Vagina (tissue), 2 donors: ENCODE data around the gene ZNF287. TPM values are rescaled to one million over a fixed set of nuclear protein-coding genes. Genes with fewer than 3 reads are reported as not detected.

ENCODE experiments used
- DNase-seq, 2 donors: peaks; one replicate each; pipeline ENCODE4 v3.0.0-alpha.2; 2017; ENCODE audit errors: extremely low spot score in 2 of 2
- H3K27ac ChIP-seq: fragments of 200-600 bp; sonication (generic); one replicate; pipeline ENCODE4 v1.5.1; 2019
- H3K27me3 ChIP-seq: fragments of 200-600 bp; sonication (generic); one replicate; pipeline ENCODE4 v1.5.1; 2019
- H3K36me3 ChIP-seq, 2 donors: fragments of 200-600 bp; sonication (generic); one replicate each; pipeline ENCODE4 v1.5.1; 2017 to 2019
- H3K4me1 ChIP-seq: fragments of 200-600 bp; sonication (generic); one replicate; pipeline ENCODE4 v1.5.1; 2019
- H3K4me3 ChIP-seq, 2 donors: fragments of 200-600 bp; sonication (generic); 1 replicate in 1 of 2; 2 replicates in 1 of 2; pipeline ENCODE4 v1.5.1; 2016 to 2019
- H3K9me3 ChIP-seq: fragments of 200-600 bp; sonication (generic); one replicate; pipeline ENCODE4 v1.5.1; 2019
- CTCF ChIP-seq, 3 experiments: fragments of 450-650 bp in 2 of 3; fragments of 200-600 bp in 1 of 3; sonication (generic) in 1 of 3; IDR thresholded peaks; one replicate each; pipeline ENCODE4 v1.5.1; 2017 to 2019; ENCODE audit warnings: antibody characterized with exemption in 3 of 3, mild to moderate bottlenecking in 2 of 3, moderate library complexity in 2 of 3
- POLR2A ChIP-seq, 2 donors: fragments of 450-650 bp; IDR thresholded peaks; one replicate each; pipeline ENCODE4 v1.6.1; 2017; ENCODE audit warnings: antibody characterized with exemption in 2 of 2, mild to moderate bottlenecking in 2 of 2, moderate library complexity in 2 of 2
- POLR2AphosphoS5 ChIP-seq, 2 donors: sonication (generic); formaldehyde crosslinking; IDR thresholded peaks; one replicate each; pipeline ENCODE4 v1.9.0; 2017; ENCODE audit warnings: antibody characterized with exemption in 2 of 2, mild to moderate bottlenecking in 2 of 2, low read depth in 1 of 2; ENCODE audit not compliant: insufficient read depth in 1 of 2
- intact Hi-C: fragments of 100-400 bp; cut with DNase I; formaldehyde crosslinking; loops from one replicate; pipeline ENCODE4 v1.15.1; 2023
- total RNA-seq: library from RNA; depleted of rRNA; stranded (reverse); fragments of >200 nt; gene quantifications from one replicate; pipeline ENCODE4 v1.2.3, GENCODE V29; 2016

Gene ZNF287
- total RNA-seq, 1 donor from 2014 or later = 5.9 TPM

GRCh38 chr17:16512011-16512410, 57.0 kb downstream of the ZNF287 start:
- no peak for DNase-seq
- intact Hi-C loops = no loop called here
- Histone ChIP-seq H3K4me3 (no peak overlapping the region), H3K27me3 (no peaks in the 10 kb centered on the region), H3K9me3 (no peaks in the 10 kb centered on the region), H3K4me1 (no peaks in the 10 kb centered on the region), H3K36me3 (no peaks in the 10 kb centered on the region), H3K27ac (no peak overlapping the region)
- TF ChIP-seq POLR2A (IDR thresholded peaks at IDR 0.05) (no peak), POLR2AphosphoS5 (IDR thresholded peaks at IDR 0.05; ENCODE audit: insufficient read depth in 1 of 2, low read depth in 1 of 2) (no peak), CTCF (IDR thresholded peaks at IDR 0.05) (no peak)

GRCh38 chr17:16511593-16511992, 57.4 kb downstream of the ZNF287 start:
- intact Hi-C loops = loop anchor here (2.0 kb wide), 1 partner anchor 49 kb away; no protein-coding TSS in a partner anchor
- no peak for DNase-seq
- Histone ChIP-seq H3K27ac (no peak overlapping the region), H3K9me3 (no peaks in the 10 kb centered on the region), H3K36me3 (no peaks in the 10 kb centered on the region), H3K27me3 (no peaks in the 10 kb centered on the region), H3K4me3 (no peak overlapping the region), H3K4me1 (no peaks in the 10 kb centered on the region)
- TF ChIP-seq POLR2AphosphoS5 (IDR thresholded peaks at IDR 0.05; ENCODE audit: insufficient read depth in 1 of 2, low read depth in 1 of 2) = no peak
- no peak for TF ChIP-seq POLR2A (IDR thresholded peaks at IDR 0.05)
- TF ChIP-seq CTCF (IDR thresholded peaks at IDR 0.05) = no peak

- TF ChIP-seq POLR2A (IDR thresholded peaks at IDR 0.05) (no peak), POLR2AphosphoS5 (IDR thresholded peaks at IDR 0.05; ENCODE audit: insufficient read depth in 1 of 2, low read depth in 1 of 2) (no peak), CTCF (IDR thresholded peaks at IDR 0.05) (no peak)
- intact Hi-C loops = no loop called here
- no peaks in the 10 kb centered on the region for H3K9me3 ChIP-seq
These were observed 61.0 kb downstream of the ZNF287 start for GRCh38 chr17:16507918-16508533.

GRCh38 chr17:16506188-16506587, 62.8 kb downstream of the ZNF287 start:
- H3K36me3 ChIP-seq = no peaks in the 10 kb centered on the region
- H3K9me3 ChIP-seq = no peaks in the 10 kb centered on the region
- DNase-seq = no peak
- H3K4me1 ChIP-seq = no peaks in the 10 kb centered on the region
- H3K27ac ChIP-seq = no peak overlapping the region
- intact Hi-C loops = no loop called here
- no peak for TF ChIP-seq POLR2A (IDR thresholded peaks at IDR 0.05)
- TF ChIP-seq POLR2AphosphoS5 (IDR thresholded peaks at IDR 0.05; ENCODE audit: insufficient read depth in 1 of 2, low read depth in 1 of 2) = no peak
- TF ChIP-seq CTCF (IDR thresholded peaks at IDR 0.05) = no peak
- H3K27me3 ChIP-seq = no peaks in the 10 kb centered on the region
- H3K4me3 ChIP-seq = no peak overlapping the region

More at GRCh38 chr17:16507918-16508533, 61.0 kb downstream of the ZNF287 start:
- Histone ChIP-seq H3K4me3 (no peak overlapping the region), H3K36me3 (no peaks in the 10 kb centered on the region), H3K27ac (no peak overlapping the region), H3K27me3 (no peaks in the 10 kb centered on the region), H3K4me1 (no peaks in the 10 kb centered on the region)
- DNase-seq = no peak

GRCh38 chr17:16504984-16505383, 64.0 kb downstream of the ZNF287 start:
- no peak for DNase-seq
- Histone ChIP-seq H3K9me3 (no peaks in the 10 kb centered on the region), H3K27me3 (no peaks in the 10 kb centered on the region), H3K36me3 (no peaks in the 10 kb centered on the region), H3K27ac (no peak overlapping the region), H3K4me1 (no peaks in the 10 kb centered on the region), H3K4me3 (no peak overlapping the region)
- intact Hi-C loops = no loop called here
- TF ChIP-seq POLR2AphosphoS5 (IDR thresholded peaks at IDR 0.05; ENCODE audit: insufficient read depth in 1 of 2, low read depth in 1 of 2) = no peak
- no peak for TF ChIP-seq POLR2A (IDR thresholded peaks at IDR 0.05)
- no peak for TF ChIP-seq CTCF (IDR thresholded peaks at IDR 0.05)
